Measurements from ENCODE around the gene TRPC4AP.
A peak's percentile ranks its signal among the peaks of the same experiment; 100 is the strongest.

TRPC4AP gene

DNA sequence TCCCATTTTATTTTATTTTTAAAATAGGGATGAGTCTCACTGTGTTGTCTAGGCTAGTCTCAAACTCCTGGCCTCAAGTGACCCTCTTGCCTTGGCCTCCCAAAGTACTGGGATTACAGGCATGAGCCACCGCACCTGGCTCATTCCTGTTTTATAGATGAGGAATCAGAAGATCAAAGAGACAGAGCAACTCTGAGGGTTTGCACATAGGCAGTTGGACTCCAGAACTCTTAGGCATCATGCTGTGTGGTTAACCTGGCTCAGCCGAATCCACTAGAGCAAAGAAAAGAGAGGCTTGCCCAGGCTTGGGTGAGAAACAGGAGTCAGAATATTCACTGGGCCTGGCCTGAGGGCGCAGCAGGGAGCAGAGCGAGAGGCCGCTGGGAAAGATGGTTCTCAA is 127.6 kb downstream of the TRPC4AP start:
- TF ChIP-seq, protein P1, sequence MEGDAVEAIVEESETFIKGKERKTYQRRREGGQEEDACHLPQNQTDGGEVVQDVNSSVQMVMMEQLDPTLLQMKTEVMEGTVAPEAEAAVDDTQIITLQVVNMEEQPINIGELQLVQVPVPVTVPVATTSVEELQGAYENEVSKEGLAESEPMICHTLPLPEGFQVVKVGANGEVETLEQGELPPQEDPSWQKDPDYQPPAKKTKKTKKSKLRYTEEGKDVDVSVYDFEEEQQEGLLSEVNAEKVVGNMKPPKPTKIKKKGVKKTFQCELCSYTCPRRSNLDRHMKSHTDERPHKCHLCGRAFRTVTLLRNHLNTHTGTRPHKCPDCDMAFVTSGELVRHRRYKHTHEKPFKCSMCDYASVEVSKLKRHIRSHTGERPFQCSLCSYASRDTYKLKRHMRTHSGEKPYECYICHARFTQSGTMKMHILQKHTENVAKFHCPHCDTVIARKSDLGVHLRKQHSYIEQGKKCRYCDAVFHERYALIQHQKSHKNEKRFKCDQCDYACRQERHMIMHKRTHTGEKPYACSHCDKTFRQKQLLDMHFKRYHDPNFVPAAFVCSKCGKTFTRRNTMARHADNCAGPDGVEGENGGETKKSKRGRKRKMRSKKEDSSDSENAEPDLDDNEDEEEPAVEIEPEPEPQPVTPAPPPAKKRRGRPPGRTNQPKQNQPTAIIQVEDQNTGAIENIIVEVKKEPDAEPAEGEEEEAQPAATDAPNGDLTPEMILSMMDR (conservative IDR thresholded peaks at IDR 0.05; ENCODE audit: low read length) = no peak
- H3K4me3 ChIP-seq (ENCODE audit: low read length) = no peak overlapping the region
- DNase-seq (ENCODE audit: low read depth) = no peak

DNA sequence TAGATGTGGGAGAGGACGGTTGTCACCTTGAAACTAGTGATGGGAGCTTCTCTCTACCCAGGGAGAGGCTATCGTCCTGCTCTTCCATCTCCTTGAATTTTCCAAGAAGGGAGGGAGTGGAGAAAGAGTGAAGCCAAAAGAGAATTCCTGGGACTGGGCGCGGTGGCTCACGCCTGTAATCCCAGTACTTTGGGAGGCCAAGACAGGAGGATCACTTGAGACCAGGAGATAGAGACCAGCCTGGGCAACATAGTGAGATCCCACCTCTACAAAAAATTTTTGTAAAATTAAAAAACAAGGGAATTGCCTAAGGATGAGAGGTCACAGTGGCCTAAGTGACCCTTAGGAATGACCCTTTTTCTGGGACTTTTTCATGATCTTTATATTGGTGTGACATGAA is 128.1 kb downstream of the TRPC4AP start:
- DNase-seq (ENCODE audit: low read depth) = no peak
- TF ChIP-seq, protein P1 (conservative IDR thresholded peaks at IDR 0.05; ENCODE audit: low read length) = no peak
- no peak overlapping the region for H3K4me3 ChIP-seq (ENCODE audit: low read length)

DNA sequence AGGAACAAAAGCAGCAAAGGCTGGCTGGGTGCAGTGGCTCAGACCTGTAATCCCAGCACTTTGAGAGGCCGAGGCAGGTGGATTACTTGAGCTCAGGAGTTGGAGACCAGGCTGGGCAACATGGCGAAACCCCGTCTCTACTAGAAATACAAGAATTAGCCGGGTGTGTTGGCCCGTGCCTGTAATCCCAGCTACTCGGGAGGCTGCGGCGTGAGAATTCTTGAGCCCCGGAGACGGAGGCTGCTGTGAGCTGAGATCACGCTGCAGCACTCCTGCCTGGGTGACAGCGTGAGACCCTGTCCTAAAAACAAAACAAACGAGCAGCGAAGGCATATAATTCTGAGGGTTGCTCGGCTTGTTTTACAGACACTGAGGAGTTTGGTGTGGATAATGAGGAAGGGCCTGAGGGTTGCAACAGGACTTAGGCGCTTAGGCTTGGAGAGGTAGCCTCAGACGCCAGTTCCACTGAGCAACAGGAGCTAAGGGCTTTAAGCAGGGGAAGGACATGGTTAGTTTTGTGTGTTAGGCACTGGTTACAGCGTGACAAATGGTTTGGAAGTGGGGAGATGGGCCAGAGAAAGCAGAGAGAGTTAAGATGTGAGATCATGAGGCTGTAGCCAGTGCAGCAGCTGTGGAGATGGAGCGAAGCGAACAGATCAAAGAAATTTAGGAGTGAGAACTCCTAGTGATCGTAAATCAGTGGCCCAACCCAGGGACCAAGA is 135.7 kb downstream of the TRPC4AP start:
- TF ChIP-seq, protein P1 (conservative IDR thresholded peaks at IDR 0.05; ENCODE audit: low read length) = no peak
- DNase-seq (ENCODE audit: low read depth) = no peak
- H3K4me3 ChIP-seq (ENCODE audit: low read length) = no peak overlapping the region

DNA sequence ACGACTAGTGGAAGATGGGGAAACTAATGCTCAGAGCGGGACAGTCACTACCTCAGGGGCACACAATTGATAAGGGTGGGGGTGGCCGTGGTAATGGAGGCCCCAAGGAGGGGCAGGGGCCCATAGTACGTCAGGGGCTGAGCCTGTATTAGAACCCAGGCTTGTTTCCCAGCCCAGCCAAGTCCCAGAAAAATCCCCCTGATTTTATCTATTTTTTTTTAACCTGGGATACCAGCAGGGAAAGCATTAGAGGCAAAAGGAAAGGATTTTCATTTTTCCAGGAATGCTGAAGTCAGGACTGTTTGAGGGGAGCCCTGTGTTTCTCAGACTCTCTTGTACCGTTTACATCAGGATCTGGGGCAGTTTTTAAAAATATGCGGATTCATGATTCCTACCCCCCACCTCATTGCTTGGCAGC is 136.6 kb downstream of the TRPC4AP start:
- H3K4me3 ChIP-seq (ENCODE audit: low read length) = peak overlapping the region; percentile 83
- TF ChIP-seq, protein P1 (conservative IDR thresholded peaks at IDR 0.05; ENCODE audit: low read length) = no peak
- no peak for DNase-seq (ENCODE audit: low read depth)

DNA sequence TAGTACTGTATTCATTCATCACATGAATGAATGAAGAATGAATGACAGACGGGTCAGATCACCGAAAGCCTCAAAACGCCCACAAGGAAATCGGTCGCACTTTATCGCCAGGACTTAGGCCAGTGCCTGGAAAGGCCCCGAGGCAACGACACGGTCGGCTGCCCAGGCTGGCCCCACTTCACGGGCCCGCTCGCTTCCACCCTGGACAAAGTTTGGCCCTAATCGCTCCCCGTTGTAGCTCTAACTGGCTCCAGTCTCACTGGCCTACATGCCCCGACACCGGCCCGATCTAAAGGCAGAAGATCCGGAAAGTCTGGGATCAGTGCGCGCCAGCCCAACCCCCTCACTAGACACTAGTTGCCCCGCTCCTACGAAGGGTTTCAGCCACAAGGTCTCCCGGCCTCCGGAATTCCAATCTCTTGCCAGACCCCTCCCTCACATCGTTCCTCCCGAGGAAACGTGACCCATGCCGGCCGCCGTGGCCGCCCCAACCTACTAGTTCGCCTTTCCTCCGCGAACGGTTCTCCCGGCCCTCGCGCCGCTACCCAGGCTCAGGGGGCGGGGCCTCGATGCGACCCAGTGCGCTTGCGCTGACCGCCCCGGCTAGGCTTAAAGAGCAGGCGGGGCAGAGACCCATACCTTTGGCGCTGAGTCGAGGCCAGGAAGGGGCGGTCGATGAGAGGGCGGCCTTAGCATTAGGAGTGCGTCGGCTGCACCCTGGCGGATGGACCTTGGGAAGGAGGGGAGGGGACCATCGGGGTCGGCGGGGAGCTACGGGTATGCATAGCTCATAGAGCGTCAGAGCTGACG is 137.2 kb downstream of the TRPC4AP start, which contains the start of the genes GSS and MYH7B:
GSS (minus strand) TSS at position 576 of the 810 bp plus-strand sequence. CDS start 3,954 bp downstream, outside the sequence.
MYH7B (plus strand) TSS at position 638 of the 810 bp plus-strand sequence. CDS start 22,138 bp downstream, outside the sequence.
- TF ChIP-seq, protein P1 (conservative IDR thresholded peaks at IDR 0.05; ENCODE audit: low read length) = peak; percentile 48
- peak within 1 kb of the TSS; percentile 83 for H3K4me3 ChIP-seq (ENCODE audit: low read length)
- peak; percentile 93 for DNase-seq (ENCODE audit: low read depth)

DNA sequence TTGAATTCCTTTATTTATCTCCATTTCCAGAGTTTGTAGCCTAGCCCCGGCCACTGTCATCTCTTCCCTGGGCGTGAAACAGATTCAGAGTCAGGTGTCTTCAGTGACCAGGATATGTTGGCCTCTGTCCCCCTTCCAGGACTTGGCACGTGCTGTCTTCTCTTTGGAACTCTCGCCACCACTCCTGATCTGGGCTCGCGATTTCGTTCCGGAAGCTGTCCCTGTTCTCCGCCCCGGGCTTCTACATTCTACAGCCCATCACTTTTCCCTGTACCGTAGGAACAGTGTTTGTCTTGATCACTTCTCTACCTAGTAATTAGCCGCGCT is 137.7 kb downstream of the TRPC4AP start:
- peak overlapping the region; percentile 83 for H3K4me3 ChIP-seq (ENCODE audit: low read length)
- TF ChIP-seq, protein P1 (conservative IDR thresholded peaks at IDR 0.05; ENCODE audit: low read length) = no peak
- DNase-seq (ENCODE audit: low read depth) = peak; percentile 52

All from AG10803 (cell line).